Muscle layer of colon (tissue), 2 donors: ENCODE data around the gene C10orf90.
"Not testable (repeated sequence)": the region's sequence is repeated elsewhere in the genome, so short reads cannot be mapped to it uniquely, and the experiment has no call there.

Source experiments
- H3K27ac ChIP-seq: one replicate; pipeline ENCODE4 v1.7.0; 2013; ENCODE audit warnings: low read depth, mild to moderate bottlenecking, low read length, moderate library complexity
- H3K27me3 ChIP-seq, 2 donors: one replicate each; pipeline ENCODE4 v1.7.0; 2013; ENCODE audit warnings: low read length in 2 of 2, mild to moderate bottlenecking in 2 of 2; ENCODE audit not compliant: insufficient read depth in 2 of 2, control insufficient read depth in 1 of 2
- H3K36me3 ChIP-seq: one replicate; pipeline ENCODE4 v1.7.0; 2013; ENCODE audit warnings: mild to moderate bottlenecking, low read length; ENCODE audit not compliant: insufficient read depth
- H3K4me1 ChIP-seq: one replicate; pipeline ENCODE4 v1.7.0; 2013; ENCODE audit warnings: mild to moderate bottlenecking, low read length; ENCODE audit not compliant: insufficient read depth
- H3K4me3 ChIP-seq, 2 donors: one replicate each; pipeline ENCODE4 v1.7.0; 2013; ENCODE audit warnings: low read length in 2 of 2, low read depth in 1 of 2, mild to moderate bottlenecking in 1 of 2, moderate library complexity in 1 of 2
- H3K9ac ChIP-seq: one replicate; pipeline ENCODE4 v1.7.0; 2013; ENCODE audit warnings: low read length
- H3K9me3 ChIP-seq: one replicate; pipeline ENCODE4 v1.7.0; 2013; ENCODE audit warnings: mild to moderate bottlenecking, low read length
- donor health status: abdominal sarcoma.
- donor health status: Adenocarcinoma of cecum.

Gene C10orf90

GRCh38 chr10:126561921-126562680, 108.4 kb downstream of the C10orf90 start:
- H3K4me3 ChIP-seq, result peak overlapping the region in 1 of 2 donors; percentile 15

DNA sequence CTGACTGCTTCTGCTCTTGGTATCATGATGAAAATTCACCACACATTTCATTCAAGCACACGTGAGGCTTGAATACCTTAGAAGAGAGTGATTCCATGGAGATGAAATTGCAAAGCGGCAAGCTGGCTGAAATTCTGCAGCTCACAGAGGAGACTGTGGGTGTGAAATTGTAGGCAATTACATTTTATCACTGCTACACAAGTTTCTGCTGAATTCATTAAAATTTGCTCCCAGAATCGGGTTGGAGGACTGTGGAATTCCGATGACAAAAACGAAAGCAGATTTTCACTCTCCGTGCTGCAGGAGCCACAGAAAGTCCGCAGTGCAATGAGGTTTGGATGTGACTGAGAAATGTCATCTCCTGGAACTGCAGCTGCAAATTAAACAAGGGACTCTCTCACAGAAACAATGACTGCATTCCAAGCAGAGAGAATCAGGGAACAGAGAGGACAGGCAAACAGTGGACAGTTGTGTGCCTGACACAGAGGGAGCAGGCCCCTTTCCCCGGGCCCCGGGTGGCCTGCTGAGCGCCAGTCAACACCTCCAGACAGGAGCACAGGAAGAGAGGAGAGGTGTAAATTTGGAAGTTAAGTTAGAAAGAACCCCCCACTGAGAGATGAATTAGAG, 109.1 kb downstream of the C10orf90 start:
- no peaks in the 10 kb centered on the region for H3K9me3 ChIP-seq
- H3K4me1 ChIP-seq, result peaks cover 5% of the 10 kb centered on the region
- H3K27ac ChIP-seq, result no peak overlapping the region
- no peak overlapping the region for H3K9ac ChIP-seq
- peak overlapping the region in 1 of 2 donors; percentile 15 for H3K4me3 ChIP-seq
- no peaks in the 10 kb centered on the region for H3K27me3 ChIP-seq
- no peaks in the 10 kb centered on the region for H3K36me3 ChIP-seq

More at GRCh38 chr10:126561921-126562680, 108.4 kb downstream of the C10orf90 start:
- H3K36me3 ChIP-seq, result no peaks in the 10 kb centered on the region
- no peaks in the 10 kb centered on the region for H3K27me3 ChIP-seq
- peaks cover 5% of the 10 kb centered on the region for H3K4me1 ChIP-seq
- H3K9ac ChIP-seq, result no peak overlapping the region
- H3K9me3 ChIP-seq, result no peaks in the 10 kb centered on the region
- H3K27ac ChIP-seq, result no peak overlapping the region

- no peak overlapping the region for H3K9ac ChIP-seq
- H3K4me1 ChIP-seq, result peaks cover 5% of the 10 kb centered on the region
- no peaks in the 10 kb centered on the region for H3K27me3 ChIP-seq
- no peak overlapping the region for H3K27ac ChIP-seq
- H3K4me3 ChIP-seq, result no peak overlapping the region
- no peaks in the 10 kb centered on the region for H3K9me3 ChIP-seq
- H3K36me3 ChIP-seq, result no peaks in the 10 kb centered on the region
These were observed 111.6 kb downstream of the C10orf90 start for GRCh38 chr10:126558881-126559280.

GRCh38 chr10:126551202-126551601, 119.3 kb downstream of the C10orf90 start:
- Histone ChIP-seq H3K27ac (no peak overlapping the region), H3K9me3 (no peaks in the 10 kb centered on the region), H3K4me1 (no peaks in the 10 kb centered on the region), H3K36me3 (no peaks in the 10 kb centered on the region), H3K9ac (no peak overlapping the region), H3K27me3 (no peaks in the 10 kb centered on the region), H3K4me3 (no peak overlapping the region)

DNA sequence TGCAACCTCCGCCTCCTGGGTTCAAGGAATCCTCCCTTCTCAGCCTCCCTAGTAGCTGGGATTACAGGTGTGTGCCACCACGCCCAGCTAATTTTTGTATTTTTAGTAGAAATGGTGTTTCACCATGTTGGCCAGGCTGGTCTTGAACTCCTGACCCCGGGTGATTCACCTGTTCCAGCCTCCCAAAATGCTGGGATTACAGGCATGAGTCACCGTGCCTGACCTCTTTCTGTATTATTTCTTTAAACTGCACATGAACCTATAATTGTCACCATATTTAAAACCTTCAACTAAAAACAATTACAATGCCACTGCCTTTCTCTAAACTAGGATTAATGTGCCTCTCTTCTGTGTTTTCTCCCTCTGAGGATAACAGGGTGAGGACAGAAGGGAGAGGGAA, 119.9 kb downstream of the C10orf90 start:
- H3K36me3 ChIP-seq, H3K4me3 ChIP-seq, H3K9ac ChIP-seq, H3K4me1 ChIP-seq, H3K9me3 ChIP-seq, H3K27ac ChIP-seq, H3K27me3 ChIP-seq: not testable (repeated sequence)

GRCh38 chr10:126549344-126549743, 121.1 kb downstream of the C10orf90 start:
- Histone ChIP-seq H3K4me3 (no peak overlapping the region), H3K27me3 (no peaks in the 10 kb centered on the region), H3K36me3 (no peaks in the 10 kb centered on the region), H3K9me3 (no peaks in the 10 kb centered on the region), H3K27ac (no peak overlapping the region), H3K9ac (no peak overlapping the region), H3K4me1 (no peaks in the 10 kb centered on the region)

GRCh38 chr10:126544565-126544964, 125.9 kb downstream of the C10orf90 start:
- no peaks in the 10 kb centered on the region for H3K4me1 ChIP-seq
- no peaks in the 10 kb centered on the region for H3K27me3 ChIP-seq
- no peak overlapping the region for H3K9ac ChIP-seq
- H3K4me3 ChIP-seq, result no peak overlapping the region
- H3K9me3 ChIP-seq, result no peaks in the 10 kb centered on the region
- no peaks in the 10 kb centered on the region for H3K36me3 ChIP-seq
- H3K27ac ChIP-seq, result no peak overlapping the region

GRCh38 chr10:126538439-126539135, 131.9 kb downstream of the C10orf90 start:
- Histone ChIP-seq H3K36me3 (no peaks in the 10 kb centered on the region), H3K4me1 (no peaks in the 10 kb centered on the region), H3K9me3 (no peaks in the 10 kb centered on the region), H3K27ac (no peak overlapping the region), H3K9ac (no peak overlapping the region), H3K4me3 (no peak overlapping the region), H3K27me3 (no peaks in the 10 kb centered on the region)

- Histone ChIP-seq H3K4me1 (no peaks in the 10 kb centered on the region), H3K4me3 (no peak overlapping the region), H3K27me3 (no peaks in the 10 kb centered on the region), H3K9me3 (no peaks in the 10 kb centered on the region), H3K36me3 (no peaks in the 10 kb centered on the region), H3K9ac (no peak overlapping the region), H3K27ac (no peak overlapping the region)
These were observed 133.8 kb downstream of the C10orf90 start for GRCh38 chr10:126536656-126537055.

- Histone ChIP-seq H3K27ac (no peak overlapping the region), H3K4me3 (no peak overlapping the region), H3K9me3 (no peaks in the 10 kb centered on the region), H3K4me1 (no peaks in the 10 kb centered on the region), H3K36me3 (no peaks in the 10 kb centered on the region), H3K27me3 (no peaks in the 10 kb centered on the region), H3K9ac (no peak overlapping the region)
These were observed 134.3 kb downstream of the C10orf90 start for GRCh38 chr10:126536148-126536547.

- H3K36me3 ChIP-seq, result no peaks in the 10 kb centered on the region
- H3K4me3 ChIP-seq, result no peak overlapping the region
- no peaks in the 10 kb centered on the region for H3K4me1 ChIP-seq
- no peak overlapping the region for H3K9ac ChIP-seq
- H3K9me3 ChIP-seq, result no peaks in the 10 kb centered on the region
- no peak overlapping the region for H3K27ac ChIP-seq
- H3K27me3 ChIP-seq, result no peaks in the 10 kb centered on the region
These were observed 136.8 kb downstream of the C10orf90 start for GRCh38 chr10:126533644-126534043.
